HG03175 (cell line): Measurements from ENCODE around the gene NRBP1.
"Not testable (repeated sequence)": the region's sequence is repeated elsewhere in the genome, so short reads cannot be mapped to it uniquely, and the experiment has no call there.

Experiments
- ATAC-seq: cut with Tn5 transposase; IDR thresholded peaks from one replicate; pipeline ENCODE4 v1.9.1; 2021; ENCODE audit warnings: mild to moderate bottlenecking, moderate library complexity; ENCODE audit not compliant: unreplicated experiment

The NRBP1 gene

DNA sequence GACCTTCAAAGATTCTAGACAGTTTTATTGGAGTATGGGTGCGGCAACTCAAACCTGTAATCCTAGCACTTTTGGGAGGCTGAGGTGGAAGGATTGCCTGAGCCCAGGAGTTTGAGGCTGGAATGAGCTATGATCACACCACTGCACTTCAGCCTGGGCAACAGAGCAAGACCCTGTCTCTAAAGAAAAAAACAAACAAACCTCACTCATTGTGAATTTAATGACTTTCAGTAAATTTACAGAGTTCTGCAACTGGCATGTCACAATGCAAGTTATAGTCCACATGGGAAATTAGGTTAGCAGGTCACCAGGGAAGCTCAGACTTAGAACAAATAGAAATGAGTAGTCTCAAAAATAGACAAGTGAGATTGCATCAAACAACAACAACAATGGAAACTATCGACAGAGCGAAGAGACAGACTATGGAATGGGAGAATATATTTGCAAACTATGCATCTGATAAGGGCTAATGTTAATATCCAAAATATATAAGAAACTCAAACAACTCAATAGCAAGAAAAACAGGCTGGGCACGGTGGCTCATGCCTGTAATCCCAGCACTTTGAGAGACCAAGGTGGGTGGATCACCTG is 6.7 kb upstream of the NRBP1 start:
- no peak for ATAC-seq

- ATAC-seq = no peak
These were observed 5.5 kb upstream of the NRBP1 start for GRCh38 chr2:27422958-27423357.

DNA sequence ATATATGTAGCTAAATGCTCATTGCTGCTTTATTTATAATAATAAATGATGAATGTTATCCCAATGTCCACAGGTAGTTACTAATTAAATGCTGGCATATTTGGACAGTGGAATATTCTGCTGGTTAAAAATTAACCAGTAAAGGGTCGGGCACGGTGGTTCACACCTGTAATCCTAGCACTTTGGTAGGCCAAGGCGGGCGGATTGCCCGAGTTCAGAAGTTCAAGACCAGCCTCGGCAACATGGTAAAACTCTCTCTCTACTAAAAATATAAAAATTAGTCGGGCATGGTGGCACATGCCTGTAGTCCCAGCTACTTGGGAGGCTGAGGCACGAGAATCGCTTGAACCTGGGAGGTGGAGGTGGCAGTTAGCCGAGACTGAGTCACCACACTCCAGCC is 3.4 kb upstream of the NRBP1 start:
- ATAC-seq = not testable (repeated sequence)

DNA sequence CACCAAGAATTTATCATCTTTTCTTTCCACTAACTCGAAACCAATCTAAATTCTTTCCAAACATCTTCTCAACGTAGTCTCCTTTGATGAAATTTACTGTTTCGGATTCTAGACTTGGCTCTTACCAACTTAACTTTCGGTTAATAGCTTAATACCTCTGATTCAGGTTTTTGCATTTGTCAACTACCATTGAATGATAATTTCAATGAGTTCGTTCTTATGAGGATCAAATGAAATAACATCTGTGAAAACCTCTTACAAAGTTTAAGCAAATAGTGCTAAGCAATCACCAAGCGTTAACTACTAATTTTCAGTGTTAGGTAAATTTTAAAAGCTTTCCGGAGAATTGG is 593 bp upstream of the NRBP1 start:
- no peak for ATAC-seq

- peak; percentile 66 for ATAC-seq
These were observed 629 bp downstream of the NRBP1 start for GRCh38 chr2:27428978-27429541.

- no peak for ATAC-seq
These were observed 3.0 kb downstream of the NRBP1 start for GRCh38 chr2:27431395-27431794.

DNA sequence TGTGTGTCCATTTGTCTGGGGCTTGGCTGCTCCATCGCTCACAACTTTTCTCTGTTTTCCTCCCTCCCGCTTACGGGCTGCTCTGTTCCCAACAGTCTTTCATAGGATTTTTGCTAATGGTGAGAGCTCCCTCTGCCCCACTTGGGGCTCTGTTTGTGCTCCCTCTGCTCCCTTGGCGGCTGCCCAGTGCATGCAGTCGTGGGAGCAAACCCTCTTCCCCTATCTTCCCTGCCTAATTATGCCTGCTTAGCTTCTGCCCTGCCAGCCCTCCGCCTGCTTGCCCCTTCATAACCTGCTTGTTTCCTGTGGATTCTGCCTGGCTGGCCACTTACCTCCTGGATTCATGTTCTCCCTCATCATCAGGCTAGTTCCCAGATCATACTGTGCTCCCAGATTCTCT is 7.2 kb downstream of the NRBP1 start:
- no peak for ATAC-seq

DNA sequence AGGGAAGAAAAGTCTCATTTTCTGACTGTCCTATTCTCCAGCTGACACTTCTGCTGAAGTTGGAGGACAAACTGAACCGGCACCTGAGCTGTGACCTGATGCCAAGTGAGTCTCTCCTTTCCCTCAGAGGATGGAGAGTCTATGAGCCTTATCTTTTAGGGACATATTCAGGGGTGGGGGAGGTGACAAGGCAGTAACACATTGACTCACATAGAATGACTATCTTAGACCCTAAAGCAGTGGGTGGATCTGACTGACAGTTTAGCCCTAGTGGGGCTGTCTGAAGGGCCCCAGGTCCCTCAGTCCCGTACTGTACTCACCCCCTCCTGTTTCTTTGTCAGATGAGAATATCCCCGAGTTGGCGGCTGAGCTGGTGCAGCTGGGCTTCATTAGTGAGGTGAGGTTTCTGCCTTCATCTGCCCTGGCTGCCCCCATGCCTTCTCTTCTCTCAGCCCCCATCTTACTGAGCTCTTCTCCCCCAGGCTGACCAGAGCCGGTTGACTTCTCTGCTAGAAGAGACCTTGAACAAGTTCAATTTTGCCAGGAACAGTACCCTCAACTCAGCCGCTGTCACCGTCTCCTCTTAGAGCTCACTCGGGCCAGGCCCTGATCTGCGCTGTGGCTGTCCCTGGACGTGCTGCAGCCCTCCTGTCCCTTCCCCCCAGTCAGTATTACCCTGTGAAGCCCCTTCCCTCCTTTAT is 12.9 kb downstream of the NRBP1 start:
- no peak for ATAC-seq

- no peak for ATAC-seq
These were observed 13.8 kb downstream of the NRBP1 start, which contains the start of gene KRTCAP3 for GRCh38 chr2:27441958-27442919. KRTCAP3 (plus strand) TSS chr2:27442381; CDS start chr2:27442413, 32 bp downstream.

DNA sequence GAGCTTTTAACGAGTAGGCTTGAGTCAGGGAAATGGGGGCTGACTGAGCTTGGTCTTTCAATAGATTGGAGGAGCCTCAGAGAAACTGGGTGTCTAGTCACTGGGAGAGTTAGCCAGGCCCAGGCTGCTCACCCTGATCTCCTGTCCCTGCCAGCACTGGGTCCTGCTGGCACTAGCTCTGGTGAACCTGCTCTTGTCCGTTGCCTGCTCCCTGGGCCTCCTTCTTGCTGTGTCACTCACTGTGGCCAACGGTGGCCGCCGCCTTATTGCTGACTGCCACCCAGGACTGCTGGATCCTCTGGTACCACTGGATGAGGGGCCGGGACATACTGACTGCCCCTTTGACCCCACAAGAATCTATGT is 14.5 kb downstream of the NRBP1 start:
- no peak for ATAC-seq

GRCh38 chr2:27445155-27445554 is 16.7 kb downstream of the NRBP1 start:
- ATAC-seq = no peak

DNA sequence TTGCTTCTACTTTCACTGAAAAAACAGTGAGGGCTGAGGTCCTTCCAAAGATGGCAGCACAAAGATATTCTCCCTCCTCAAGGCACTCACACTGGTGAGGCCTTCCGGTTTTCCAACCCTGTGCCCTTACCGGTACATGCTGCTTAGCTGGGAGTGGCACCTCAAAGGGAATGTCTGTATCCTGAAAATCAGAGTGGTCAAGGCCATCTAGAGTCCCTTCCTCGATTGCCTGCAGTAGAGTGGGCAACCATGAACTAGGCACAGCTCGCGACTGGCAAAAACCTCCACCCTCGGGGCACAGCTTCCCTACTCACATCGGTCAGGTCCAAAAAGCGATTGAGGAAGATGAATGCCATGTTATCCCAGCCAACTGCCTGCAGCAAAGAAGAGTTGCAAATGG is 17.2 kb downstream of the NRBP1 start:
- ATAC-seq = no peak

DNA sequence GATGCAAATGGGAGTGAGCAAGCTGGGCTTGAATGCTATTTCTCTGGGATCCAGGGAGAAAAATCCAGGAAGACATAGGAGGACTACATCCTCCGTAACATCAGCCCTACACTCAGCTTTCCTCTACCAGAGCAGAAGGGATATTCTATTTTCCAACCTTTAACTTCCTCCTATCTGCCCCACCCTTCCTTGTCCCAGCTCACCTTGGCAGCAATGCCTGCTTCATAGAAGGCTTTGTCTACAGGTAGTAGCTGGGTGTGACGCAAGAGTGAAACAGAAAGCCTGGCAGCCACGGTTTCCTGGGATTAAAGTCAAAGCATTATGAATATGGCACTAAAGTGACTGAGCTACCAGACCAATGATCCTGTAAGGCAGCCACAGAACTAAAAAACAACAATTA is 17.6 kb downstream of the NRBP1 start:
- no peak for ATAC-seq

DNA sequence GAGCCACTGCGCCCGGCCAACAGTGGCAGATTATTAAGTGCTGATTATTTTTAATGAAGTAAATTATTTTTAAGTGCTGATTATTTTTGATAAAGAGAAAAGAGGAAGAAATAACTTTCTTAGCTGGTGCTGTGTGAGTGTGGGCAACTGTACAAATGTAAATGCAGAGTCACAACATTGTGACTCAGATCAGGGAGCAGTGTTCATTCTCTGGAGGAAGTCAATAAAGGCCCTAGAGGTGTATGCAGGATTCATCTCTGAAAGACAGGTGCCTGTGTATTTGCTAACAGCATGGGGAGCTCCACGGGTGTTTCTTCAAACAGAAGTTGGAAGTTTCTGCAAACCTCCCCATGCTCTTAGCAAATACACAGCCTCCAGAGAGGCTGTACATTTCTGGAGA is 19.9 kb downstream of the NRBP1 start:
- no peak for ATAC-seq

DNA sequence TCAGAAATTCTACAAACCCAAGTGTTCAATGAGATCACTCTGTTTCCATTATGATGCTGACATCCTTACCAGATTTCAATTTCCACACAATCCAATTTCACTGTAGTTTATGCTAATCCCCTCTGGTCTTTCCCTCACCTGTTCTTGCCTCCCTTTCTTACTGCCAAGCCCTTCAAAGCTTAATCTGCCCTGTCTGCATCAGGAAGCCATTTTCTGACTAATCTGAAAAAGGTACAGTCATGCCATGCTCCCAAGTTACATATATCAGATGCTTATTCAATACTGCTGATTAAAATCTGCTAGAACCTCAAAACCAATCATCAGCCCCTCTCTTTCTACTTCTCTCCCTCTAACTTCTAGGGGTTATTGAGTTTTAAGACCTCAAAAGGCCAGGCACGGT is 22.7 kb downstream of the NRBP1 start:
- ATAC-seq = no peak

DNA sequence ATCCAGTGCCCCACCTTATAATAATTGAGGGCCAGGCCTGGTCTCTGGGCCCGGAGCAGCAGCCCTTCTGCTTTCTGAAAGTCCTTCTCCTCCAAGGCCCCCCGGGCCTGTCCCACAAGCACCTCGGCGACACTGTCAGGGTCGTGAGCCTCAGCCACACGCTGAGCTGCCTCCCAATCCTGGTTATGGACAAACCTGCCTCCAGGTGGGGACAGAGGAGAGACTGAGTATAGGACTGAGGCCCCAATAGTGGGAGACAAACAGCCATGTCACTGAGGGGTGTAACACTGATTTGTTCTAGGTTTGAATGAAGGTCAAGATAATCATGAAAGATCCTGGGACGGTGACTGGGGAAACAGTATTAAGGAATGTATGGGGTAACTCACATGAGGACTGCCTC is 25.5 kb downstream of the NRBP1 start:
- no peak for ATAC-seq

- no peak for ATAC-seq
These were observed 32.7 kb downstream of the NRBP1 start for GRCh38 chr2:27461118-27461517.

GRCh38 chr2:27464443-27464842 is 36.0 kb downstream of the NRBP1 start:
- no peak for ATAC-seq

DNA sequence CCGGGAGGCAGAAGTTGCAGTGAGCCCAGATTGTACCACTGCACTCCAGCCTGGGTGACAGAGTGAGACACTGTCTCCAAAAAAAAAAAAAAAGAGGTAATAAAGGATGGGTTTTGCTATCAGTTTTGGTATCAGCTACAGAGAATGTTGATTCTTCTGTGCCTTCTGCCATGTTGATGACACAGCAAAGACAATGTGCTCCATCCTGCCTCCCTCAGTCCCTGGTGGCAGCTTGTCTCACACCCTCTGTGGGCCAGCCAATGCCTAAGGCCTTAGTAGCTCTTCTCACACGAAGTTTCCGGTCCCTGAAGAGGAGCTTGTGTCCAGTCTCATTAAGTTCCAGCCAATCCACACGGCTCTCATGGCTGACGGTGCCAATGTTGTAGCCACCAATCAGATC is 43.5 kb downstream of the NRBP1 start:
- no peak for ATAC-seq

GRCh38 chr2:27485496-27485895 is 57.1 kb downstream of the NRBP1 start:
- ATAC-seq = no peak

- no peak for ATAC-seq
These were observed 60.7 kb downstream of the NRBP1 start for GRCh38 chr2:27489118-27489497.
